NCI-H1930 (cell line): ENCODE measurements around the gene ITK.

Experiments
- DNase-seq, 2 experiments: peaks; one replicate each; lab custom pipeline; 2025; lab: John Stamatoyannopoulos, UW

The ITK gene

DNA sequence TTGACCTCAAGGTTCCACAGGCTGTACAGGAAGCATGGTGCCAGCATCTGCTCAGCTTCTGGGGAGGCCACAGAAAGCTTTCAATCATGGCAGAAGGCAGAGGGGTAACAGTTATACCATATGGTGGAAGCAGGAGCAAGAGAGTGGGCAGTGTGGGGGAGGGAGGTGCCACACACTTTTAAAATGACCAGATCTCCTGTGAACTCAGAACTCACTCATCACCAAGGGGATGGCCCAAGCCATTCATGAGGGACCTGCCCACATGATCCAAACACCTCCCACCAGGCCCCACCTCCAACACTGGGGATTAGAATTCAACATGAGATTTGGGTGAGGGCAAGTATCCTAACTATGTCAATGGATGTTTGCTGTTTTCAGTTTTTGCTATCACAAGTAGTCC, 101.5 kb downstream of the ITK start:
- DNase-seq = no peak

DNA sequence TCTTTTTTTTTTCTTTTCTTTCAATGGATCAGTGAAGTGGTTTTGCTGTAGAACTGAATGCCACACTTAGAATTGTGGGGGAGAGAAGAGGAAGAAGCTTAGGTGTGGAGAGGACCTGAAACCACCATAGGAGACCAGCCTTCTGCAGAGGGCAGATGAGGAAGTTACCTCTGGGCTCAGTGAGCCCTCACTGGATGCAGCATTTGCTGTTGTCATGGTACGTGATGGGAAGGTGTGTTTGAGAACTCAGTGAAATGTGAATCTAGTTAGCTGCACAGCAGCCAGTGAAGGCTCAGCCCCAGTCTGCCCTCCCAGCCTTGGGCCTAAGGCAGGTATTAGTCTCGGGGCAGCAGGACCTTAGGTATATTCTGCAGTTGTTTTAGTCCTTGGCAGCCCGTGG, 102.8 kb downstream of the ITK start:
- no peak for DNase-seq

DNA sequence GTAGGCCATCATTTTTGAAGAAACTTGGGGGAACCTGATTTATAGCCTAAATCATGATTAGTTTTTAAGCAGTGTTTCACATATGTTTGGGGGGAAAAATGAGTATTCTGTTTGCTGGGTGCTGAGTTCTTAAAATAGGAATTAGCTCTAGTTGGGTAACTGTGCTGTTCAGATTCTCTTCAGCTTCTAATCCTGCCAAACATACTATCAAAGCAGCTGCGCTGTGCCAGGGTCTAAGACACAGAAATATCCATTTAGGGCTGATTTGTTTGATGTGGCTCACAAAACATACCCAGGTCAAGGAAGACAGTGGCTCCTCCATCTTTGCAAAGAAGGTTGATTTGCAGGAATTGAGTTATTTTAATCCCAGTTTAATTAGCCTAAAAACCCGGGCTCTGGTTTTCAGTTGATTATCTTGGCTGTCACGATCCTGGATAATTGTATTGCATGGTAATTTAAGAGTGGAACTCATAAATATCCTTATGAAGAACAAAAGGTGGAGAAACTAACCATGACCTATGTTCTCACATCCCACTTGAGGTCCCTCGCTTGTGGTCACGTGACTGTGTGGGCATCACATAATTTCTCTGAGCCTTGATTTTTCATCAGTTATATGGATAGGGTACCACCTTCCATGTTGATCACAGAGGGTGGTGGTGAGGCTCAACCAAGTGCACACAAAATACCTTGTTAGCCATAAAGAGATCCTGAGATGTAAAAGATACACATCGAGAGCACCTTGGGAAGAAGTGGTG, 104.0 kb downstream of the ITK start:
- DNase-seq = no peak

DNA sequence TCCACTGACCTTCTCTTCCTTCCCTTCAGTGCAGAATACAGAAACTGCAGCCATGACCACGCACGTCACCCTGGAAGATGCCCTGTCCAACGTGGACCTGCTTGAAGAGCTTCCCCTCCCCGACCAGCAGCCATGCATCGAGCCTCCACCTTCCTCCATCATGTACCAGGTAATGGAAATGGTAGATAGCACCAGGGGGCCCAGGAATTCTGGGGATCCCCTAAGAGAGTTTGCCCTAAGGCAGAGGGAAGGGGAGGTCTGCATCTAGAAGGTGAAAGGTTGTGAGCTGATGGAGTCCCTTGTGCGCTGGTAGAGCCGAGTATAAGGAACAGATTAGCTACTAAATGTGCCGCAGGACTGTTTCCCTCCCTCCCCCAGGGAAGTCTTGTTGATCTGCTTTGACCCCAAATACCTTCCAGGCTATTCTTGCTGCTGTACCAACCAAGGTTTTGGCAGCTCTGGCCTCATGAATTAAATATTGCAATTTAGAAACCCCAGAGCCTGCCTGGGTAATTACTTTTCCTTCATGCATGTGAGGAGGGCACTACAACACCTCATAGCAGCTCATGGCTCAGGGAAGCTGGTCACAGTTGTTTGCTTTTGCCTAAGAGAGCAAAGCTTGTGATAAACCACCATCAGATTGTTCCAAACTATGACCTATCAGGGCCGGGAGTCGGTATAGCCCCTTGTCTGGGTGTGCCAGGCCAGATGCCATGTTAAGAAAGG, 104.8 kb downstream of the ITK start:
- no peak for DNase-seq

DNA sequence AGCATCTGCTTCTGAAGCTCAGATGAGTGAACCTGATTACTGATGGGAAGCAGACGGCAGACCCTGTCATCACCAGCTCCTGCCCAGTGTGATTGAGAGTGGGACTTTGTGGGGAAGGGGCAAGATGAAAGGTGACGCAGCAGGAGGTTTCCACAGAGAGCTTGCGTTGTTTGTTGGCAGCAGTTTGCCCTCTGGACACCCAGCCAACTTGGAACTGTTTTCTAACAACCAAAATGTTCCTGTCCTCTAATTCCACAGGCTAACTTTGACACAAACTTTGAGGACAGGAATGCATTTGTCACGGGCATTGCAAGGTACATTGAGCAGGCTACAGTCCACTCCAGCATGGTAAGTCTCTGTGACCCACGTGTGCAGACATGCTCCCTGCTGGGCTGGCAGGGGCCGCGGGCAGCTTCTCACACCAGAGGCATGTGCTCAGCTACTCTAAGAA, 106.1 kb downstream of the ITK start:
- DNase-seq = no peak

DNA sequence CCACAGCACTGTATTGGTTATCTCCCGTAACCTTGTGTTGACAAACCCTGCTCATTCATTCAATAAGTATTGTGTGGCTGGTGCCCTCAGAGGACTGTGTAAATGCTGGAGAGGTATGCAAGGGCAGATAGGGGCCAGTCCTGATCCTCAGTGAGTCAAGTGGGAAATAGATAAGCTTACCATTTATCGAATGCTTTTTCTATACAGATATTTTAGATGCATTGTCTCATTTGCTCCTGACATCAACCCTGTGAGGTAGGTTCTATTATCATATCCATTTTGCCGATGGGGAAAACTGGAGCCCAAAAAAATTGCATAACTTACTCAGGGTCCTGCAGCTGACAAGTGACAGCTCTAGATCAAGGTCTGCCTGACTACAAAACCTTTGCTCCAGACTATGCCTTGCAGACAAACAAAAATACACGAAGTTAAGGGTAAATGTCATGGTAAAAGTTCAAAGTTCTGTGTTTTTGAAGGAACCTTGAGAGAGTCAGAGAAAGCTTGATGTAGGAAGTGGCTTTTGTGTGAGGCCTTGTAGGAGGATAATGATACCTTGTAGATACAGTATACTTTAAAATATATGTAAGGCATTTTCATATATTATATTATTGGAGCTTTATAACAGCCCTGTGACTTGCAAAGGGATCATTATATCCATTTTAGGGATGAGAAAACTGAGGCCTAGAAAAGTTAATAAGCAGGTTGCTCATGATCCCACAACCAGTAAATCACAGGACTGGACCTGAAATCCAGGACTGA, 107.9 kb downstream of the ITK start:
- no peak for DNase-seq

DNA sequence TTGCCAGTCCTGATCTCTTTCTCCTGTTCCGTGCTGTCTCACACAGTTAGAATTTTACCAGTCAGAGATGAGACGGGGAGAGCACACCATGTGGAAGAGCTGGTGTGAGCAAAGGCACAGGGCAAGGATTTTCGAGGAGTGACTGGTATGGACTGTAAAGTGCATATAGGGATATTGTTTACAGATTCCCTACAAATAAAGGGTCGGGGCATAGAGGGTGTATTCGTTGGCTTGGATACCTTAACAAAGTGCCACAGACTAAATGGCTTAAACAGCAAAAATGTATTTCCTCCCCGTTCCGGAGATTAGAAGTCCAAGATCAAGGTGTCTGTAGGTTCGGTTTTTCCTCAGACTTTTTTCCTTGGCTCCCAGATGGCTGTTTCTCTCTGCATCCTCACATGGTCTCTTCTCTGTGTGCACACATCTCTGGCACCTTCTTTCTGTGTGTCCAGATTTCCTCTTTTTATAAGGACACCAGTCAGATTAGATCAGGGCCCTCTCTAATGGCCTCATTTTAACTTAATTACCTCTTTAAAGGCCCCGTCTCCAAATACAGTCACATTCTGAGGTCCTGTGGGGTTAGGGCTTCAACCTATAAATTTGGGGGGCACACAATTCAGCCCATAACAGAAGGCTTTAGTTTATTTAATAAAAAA, 108.7 kb downstream of the ITK start:
- no peak for DNase-seq

DNA sequence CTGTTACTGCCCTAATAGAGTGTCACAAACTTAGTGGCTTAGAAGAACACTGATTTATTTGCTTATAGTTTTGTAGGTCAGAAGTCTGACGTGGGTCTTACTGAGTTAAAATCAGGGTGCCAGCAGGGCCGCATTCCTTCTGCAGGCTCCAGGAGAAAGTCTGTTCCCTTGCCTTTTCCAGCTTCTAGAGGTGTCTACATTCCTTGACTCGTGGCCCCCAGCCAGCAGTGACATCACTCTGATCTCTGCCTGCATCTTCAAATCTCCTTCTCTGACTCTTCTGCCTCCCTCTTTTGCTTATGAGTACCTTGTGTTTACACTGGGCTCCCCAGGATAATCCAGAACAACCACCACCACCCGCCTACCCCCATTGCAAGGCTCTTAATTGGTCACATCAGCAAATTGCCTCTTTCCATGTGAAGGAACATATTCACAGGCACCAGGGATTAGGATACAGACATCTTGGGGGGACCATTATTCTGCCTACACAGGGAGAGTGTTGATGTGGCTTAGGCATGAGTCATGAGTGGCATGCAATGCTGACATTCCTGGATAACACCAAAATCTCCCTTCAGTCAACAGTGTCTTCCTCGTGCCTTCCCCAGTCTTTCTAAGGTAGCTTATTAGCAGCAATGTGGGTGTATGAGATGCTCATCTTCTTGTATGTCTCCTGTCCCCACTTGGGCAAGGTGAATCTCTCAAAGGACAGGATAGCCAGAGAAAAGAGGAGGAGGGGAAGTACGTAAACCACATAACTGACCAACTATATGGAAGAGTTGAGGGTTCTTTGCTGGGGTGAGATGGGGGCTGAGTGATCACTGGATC, 109.7 kb downstream of the ITK start:
- DNase-seq = no peak

DNA sequence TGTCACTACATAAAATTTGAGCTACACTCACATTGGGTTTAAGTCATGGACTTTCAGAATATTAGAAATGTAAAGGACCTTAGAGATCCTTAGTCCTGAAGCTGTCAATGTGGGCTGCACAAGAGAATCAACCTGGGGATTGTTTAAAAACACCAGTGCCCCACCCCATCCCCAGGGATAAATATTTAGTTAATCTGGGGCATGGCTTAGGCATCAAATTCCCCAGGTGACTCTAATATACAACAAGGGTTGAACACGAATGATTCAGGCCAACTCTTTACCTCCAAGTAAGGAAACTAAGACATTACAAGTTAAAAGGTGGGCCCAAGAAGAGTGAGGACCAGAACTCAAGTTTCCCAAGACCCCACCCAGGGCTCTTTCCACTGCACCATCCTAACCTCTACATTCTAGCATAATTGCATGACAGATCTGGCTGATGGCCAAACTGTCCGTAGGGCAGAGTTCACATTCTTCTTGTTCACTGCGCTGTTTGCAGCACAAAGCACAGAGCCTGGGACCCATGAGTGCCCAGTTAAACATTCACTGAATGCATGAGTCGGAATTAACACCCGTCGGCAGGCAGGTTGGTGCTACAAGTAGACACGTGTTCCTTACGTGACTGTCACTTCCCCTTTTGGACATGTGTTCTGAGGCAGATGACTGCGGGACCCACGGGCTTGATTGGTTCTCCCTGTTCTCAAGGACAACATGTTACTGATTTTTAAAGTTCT, 110.5 kb downstream of the ITK start:
- DNase-seq = no peak

DNA sequence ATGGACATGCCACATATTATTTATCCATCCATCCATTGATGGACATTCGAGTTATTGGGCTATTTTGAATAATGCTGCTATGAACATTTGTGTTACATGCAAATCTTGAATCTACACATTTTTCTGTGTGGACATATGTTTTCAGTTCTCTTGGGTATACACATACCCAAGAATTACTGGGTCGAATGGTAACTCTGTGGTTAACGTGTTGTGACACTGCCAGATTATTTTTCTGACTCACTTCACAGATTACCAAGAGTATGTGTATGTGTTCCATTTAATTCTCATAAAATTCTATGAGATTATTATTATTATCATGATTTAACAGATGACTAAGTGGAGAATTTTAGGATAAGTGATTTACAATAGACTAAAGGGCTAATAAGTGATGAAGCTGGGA, 112.0 kb downstream of the ITK start:
- DNase-seq = no peak

DNA sequence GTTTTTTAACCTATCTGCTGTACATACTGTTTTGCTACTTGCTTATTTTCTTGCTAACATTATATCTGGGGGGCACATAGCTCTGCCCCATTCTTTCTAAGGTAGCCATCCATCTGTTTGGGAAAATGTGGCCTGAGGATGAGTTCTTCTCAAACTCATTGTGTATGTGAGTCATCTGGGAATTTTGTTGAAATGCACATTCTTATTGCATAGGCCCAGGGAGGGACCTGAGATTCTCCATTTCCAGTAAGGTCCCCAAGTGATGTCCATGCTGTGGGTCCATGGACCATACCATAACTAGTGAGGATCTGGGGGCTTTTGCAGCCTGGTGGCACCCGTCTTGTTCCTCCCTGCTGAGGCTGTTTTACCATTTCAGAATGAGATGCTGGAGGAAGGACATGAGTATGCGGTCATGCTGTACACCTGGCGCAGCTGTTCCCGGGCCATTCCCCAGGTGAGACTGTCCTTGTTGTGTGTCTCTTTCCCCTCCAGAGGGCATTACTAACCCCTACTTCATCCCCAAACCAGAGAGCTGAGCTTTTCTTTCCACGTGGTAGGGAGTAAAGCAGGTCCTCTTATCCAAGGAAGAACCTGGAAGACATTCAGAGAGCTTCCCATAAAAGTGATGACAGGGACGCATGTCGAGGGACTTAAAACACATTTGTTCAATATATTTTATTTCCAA, 113.9 kb downstream of the ITK start:
- peak; percentile 7 to 13 for DNase-seq

DNA sequence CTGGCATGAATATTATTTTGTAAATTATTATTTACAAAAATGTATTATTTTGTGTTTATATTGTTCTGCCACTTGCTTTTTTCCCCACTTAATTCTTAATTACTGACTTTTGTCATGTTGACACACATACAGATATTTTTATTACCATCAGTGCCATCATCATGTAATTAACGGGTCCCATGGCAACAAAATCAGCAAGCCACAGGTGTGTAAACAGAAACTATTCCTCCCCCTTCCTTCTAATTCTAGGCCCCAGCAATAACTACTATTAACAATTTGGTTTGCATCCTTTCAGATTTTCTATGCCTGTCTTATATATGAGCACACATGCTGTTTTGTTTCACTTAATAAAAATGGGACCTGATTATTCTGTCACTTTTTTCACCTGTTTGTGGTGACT, 114.6 kb downstream of the ITK start:
- DNase-seq = peak in 1 of 2 experiments; percentile 35

DNA sequence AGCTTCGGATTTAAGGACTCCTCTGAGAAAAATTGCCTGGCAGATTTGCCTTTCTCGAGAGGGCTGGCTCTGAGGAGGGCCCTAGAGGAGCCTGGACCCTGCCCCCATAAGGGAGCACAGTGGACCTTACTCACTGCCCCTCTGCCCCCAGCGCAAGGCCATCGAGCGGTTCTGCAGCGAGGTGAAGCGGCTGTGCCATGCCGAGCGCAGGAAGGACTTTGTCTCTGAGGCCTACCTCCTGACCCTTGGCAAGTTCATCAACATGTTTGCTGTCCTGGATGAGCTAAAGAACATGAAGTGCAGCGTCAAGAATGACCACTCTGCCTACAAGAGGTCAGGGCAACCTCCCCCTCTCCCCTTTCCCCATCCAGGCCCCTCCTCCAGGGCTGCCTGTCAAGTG, 119.9 kb downstream of the ITK start:
- no peak for DNase-seq

DNA sequence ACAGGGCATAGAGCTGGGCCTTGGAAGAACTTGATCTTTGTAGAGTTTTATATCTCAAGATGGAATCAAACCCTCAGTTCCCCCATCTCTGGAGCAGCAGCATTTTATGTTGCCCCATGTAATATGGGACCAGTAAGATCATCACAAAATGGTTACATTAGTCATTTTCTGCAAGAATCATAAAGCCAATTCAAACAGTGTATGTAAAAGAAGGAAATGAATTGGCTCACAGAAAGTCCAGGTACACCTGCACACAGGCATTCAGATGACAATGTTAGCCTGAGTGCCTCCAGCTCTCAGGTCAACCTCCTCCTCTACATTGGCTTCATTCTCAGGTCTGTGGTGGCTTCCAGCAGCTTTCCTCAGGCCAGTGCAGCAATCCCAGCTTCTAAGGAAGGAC, 120.4 kb downstream of the ITK start:
- DNase-seq = no peak

DNA sequence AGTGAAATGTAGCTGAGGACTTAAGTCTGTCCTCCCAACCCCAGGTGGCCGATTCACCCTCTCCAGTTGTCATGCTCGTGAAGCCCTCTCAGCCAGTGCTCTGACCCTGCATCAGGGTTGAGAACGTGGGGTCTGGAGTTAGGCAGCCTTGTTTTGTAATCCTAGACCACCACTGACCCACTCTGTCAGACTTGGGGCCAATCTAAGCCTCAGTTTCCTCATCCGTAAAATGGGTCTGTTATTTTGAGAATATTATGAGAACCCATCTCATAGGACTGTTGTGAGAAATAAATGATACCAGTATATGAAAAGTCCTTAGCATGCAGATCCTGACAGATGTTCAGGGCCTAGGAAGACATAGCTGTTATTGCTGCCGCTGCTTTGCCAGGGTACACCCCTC, 122.4 kb downstream of the ITK start:
- no peak for DNase-seq

DNA sequence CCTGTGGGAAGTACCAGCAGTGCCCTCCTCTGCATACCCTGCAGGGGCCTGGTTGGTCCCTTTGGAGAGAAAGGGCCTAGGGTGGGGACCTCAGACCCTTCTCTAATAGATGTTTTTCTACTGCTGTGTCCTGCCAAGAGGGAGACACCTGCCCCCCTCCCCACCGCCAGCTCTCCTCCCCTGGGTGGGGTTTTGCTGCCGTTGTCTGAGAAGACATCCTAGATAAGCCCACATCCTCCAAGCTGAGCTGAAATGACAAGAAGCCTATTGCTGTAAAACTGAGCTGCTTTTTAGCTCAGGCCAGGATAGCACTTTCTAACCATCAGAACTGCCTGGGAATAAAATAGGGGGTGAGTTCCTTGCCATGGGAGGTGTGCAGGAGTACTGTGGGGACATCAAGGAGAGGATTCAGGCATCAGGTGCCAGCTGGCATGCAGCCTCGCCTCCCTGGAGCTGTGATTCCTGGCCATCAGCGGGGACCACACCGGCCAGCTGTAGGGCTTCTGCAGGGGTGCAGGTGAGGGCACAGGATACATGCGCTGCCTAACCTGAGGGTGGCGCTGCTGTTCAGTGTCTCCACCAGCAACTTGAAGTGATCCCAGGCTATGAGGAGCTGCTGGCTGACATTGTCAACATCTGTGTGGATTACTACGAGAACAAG, 123.2 kb downstream of the ITK start:
- no peak for DNase-seq
